ENCODE results near the gene SNED1.

- TF ChIP-seq CTCF (IDR thresholded peaks at IDR 0.05) (no peak), POLR2A (IDR thresholded peaks at IDR 0.05) (no peak)
Measured at GRCh38 chr2:241029599-241030332, 31.3 kb downstream of the SNED1 start.

Measured in lower leg skin (tissue), 3 donors.